Neuron (in vitro differentiated cells): ENCODE results near the gene MCF2L2.

Experiments used
- H2AFZ ChIP-seq: one replicate; pipeline ENCODE4 v1.6.1; 2013; ENCODE audit warnings: low read depth, mild to moderate bottlenecking, inconsistent platforms, low read length, moderate library complexity
- H3K27me3 ChIP-seq: one replicate; pipeline ENCODE4 v1.6.1; 2013; ENCODE audit warnings: low read length; ENCODE audit not compliant: insufficient read depth
- H3K36me3 ChIP-seq: one replicate; pipeline ENCODE4 v1.6.1; 2013; ENCODE audit warnings: low read length; ENCODE audit not compliant: insufficient read depth
- H3K4me1 ChIP-seq: one replicate; pipeline ENCODE4 v1.6.1; 2013; ENCODE audit warnings: low read length; ENCODE audit not compliant: insufficient read depth
- H3K4me3 ChIP-seq: 2 replicates; pipeline ENCODE4 v1.5.1; 2013; ENCODE audit warnings: mild to moderate bottlenecking, low read length, moderate library complexity
- H3K9me3 ChIP-seq: one replicate; pipeline ENCODE4 v1.6.1; 2013; ENCODE audit warnings: low read length

Gene MCF2L2

GRCh38 chr3:183210862-183211341 lies 217.5 kb downstream of the MCF2L2 start:
- Histone ChIP-seq H3K4me1 (no peaks in the 10 kb centered on the region), H2AFZ (no peak overlapping the region), H3K9me3 (no peaks in the 10 kb centered on the region), H3K4me3 (no peak overlapping the region), H3K27me3 (peaks cover 2% of the 10 kb centered on the region), H3K36me3 (no peaks in the 10 kb centered on the region)

- no peak overlapping the region for H2AFZ ChIP-seq
- H3K27me3 ChIP-seq, result peaks cover 2% of the 10 kb centered on the region
- H3K9me3 ChIP-seq, result no peaks in the 10 kb centered on the region
- H3K4me3 ChIP-seq, result no peak overlapping the region
- H3K36me3 ChIP-seq, result no peaks in the 10 kb centered on the region
- H3K4me1 ChIP-seq, result no peaks in the 10 kb centered on the region
Measured at GRCh38 chr3:183210341-183210740, 218.1 kb downstream of the MCF2L2 start.

- no peak overlapping the region for H3K4me3 ChIP-seq
- no peaks in the 10 kb centered on the region for H3K4me1 ChIP-seq
- H3K9me3 ChIP-seq, result no peaks in the 10 kb centered on the region
- H3K27me3 ChIP-seq, result peaks cover 2% of the 10 kb centered on the region
- no peak overlapping the region for H2AFZ ChIP-seq
- H3K36me3 ChIP-seq, result no peaks in the 10 kb centered on the region
Measured at GRCh38 chr3:183208800-183209199, 219.6 kb downstream of the MCF2L2 start.

- H3K27me3 ChIP-seq, result peaks cover 2% of the 10 kb centered on the region
- H3K36me3 ChIP-seq, result no peaks in the 10 kb centered on the region
- H3K4me1 ChIP-seq, result no peaks in the 10 kb centered on the region
- H3K9me3 ChIP-seq, result no peaks in the 10 kb centered on the region
- H2AFZ ChIP-seq, result no peak overlapping the region
- no peak overlapping the region for H3K4me3 ChIP-seq
Measured at GRCh38 chr3:183208260-183208659, 220.2 kb downstream of the MCF2L2 start.

- Histone ChIP-seq H3K36me3 (no peaks in the 10 kb centered on the region), H3K27me3 (no peaks in the 10 kb centered on the region), H2AFZ (no peak overlapping the region), H3K4me3 (no peak overlapping the region), H3K4me1 (no peaks in the 10 kb centered on the region), H3K9me3 (no peaks in the 10 kb centered on the region)
Measured at GRCh38 chr3:183203670-183204069, 224.7 kb downstream of the MCF2L2 start.

GRCh38 chr3:183202004-183202722 lies 226.3 kb downstream of the MCF2L2 start:
- Histone ChIP-seq H3K4me3 (no peak overlapping the region), H2AFZ (no peak overlapping the region), H3K9me3 (no peaks in the 10 kb centered on the region), H3K4me1 (no peaks in the 10 kb centered on the region), H3K36me3 (no peaks in the 10 kb centered on the region), H3K27me3 (no peaks in the 10 kb centered on the region)

GRCh38 chr3:183198939-183199338 lies 229.5 kb downstream of the MCF2L2 start:
- Histone ChIP-seq H2AFZ (no peak overlapping the region), H3K9me3 (no peaks in the 10 kb centered on the region), H3K27me3 (no peaks in the 10 kb centered on the region), H3K4me3 (no peak overlapping the region), H3K36me3 (no peaks in the 10 kb centered on the region), H3K4me1 (no peaks in the 10 kb centered on the region)

- Histone ChIP-seq H3K27me3 (no peaks in the 10 kb centered on the region), H3K9me3 (no peaks in the 10 kb centered on the region), H3K4me3 (no peak overlapping the region), H3K4me1 (no peaks in the 10 kb centered on the region), H2AFZ (no peak overlapping the region), H3K36me3 (no peaks in the 10 kb centered on the region)
Measured at GRCh38 chr3:183197734-183198133, 230.7 kb downstream of the MCF2L2 start.

GRCh38 chr3:183195266-183195665 lies 233.2 kb downstream of the MCF2L2 start:
- no peaks in the 10 kb centered on the region for H3K27me3 ChIP-seq
- no peaks in the 10 kb centered on the region for H3K4me1 ChIP-seq
- H3K4me3 ChIP-seq, result no peak overlapping the region
- H3K9me3 ChIP-seq, result no peaks in the 10 kb centered on the region
- H2AFZ ChIP-seq, result no peak overlapping the region
- no peaks in the 10 kb centered on the region for H3K36me3 ChIP-seq

- no peaks in the 10 kb centered on the region for H3K4me1 ChIP-seq
- H2AFZ ChIP-seq, result no peak overlapping the region
- H3K9me3 ChIP-seq, result no peaks in the 10 kb centered on the region
- H3K27me3 ChIP-seq, result peaks cover 4% of the 10 kb centered on the region
- no peaks in the 10 kb centered on the region for H3K36me3 ChIP-seq
- H3K4me3 ChIP-seq, result no peak overlapping the region
Measured at GRCh38 chr3:183193762-183194689, 234.4 kb downstream of the MCF2L2 start.

- Histone ChIP-seq H3K9me3 (no peaks in the 10 kb centered on the region), H2AFZ (no peak overlapping the region), H3K27me3 (peaks cover 4% of the 10 kb centered on the region), H3K36me3 (no peaks in the 10 kb centered on the region), H3K4me1 (no peaks in the 10 kb centered on the region), H3K4me3 (no peak overlapping the region)
Measured at GRCh38 chr3:183192650-183193300, 235.6 kb downstream of the MCF2L2 start.

GRCh38 chr3:183189641-183190040 lies 238.8 kb downstream of the MCF2L2 start:
- no peaks in the 10 kb centered on the region for H3K9me3 ChIP-seq
- H3K4me1 ChIP-seq, result no peaks in the 10 kb centered on the region
- H2AFZ ChIP-seq, result no peak overlapping the region
- H3K27me3 ChIP-seq, result peaks cover 4% of the 10 kb centered on the region
- H3K36me3 ChIP-seq, result no peaks in the 10 kb centered on the region
- no peak overlapping the region for H3K4me3 ChIP-seq
